Stimulated activated CD4-positive, alpha-beta T cell treated with anti-CD3 and anti-CD28 coated beads, Interleukin-2, amount 100 ng/mL, for 48 hours (primary cell): ENCODE data around the gene TOX2.

ENCODE experiments used
- DNase-seq, 2 donors: peaks; one replicate each; pipeline ENCODE4 v3.0.0-alpha.2; 2020

Gene TOX2

GRCh38 chr20:43916073-43916880, 1.6 kb downstream of the TOX2 start:
- no peak for DNase-seq

- DNase-seq, result no peak
Measured at GRCh38 chr20:43916881-43917371, 2.3 kb downstream of the TOX2 start.

GRCh38 chr20:43917380-43917779, 2.7 kb downstream of the TOX2 start:
- no peak for DNase-seq

- DNase-seq, result no peak
Measured at GRCh38 chr20:43919686-43920403, 5.2 kb downstream of the TOX2 start.

- DNase-seq, result no peak
Measured at GRCh38 chr20:43920797-43921196, 6.1 kb downstream of the TOX2 start.

GRCh38 chr20:43921227-43921780, 6.7 kb downstream of the TOX2 start:
- DNase-seq, result no peak

GRCh38 chr20:43922614-43923013, 8.0 kb downstream of the TOX2 start:
- DNase-seq, result no peak

- DNase-seq, result no peak
Measured at GRCh38 chr20:43923322-43923721, 8.7 kb downstream of the TOX2 start.

GRCh38 chr20:43923917-43924316, 9.3 kb downstream of the TOX2 start:
- no peak for DNase-seq

GRCh38 chr20:43925215-43925614, 10.6 kb downstream of the TOX2 start:
- peak; percentile 45 to 56 for DNase-seq

GRCh38 chr20:43925801-43926200, 11.1 kb downstream of the TOX2 start:
- no peak for DNase-seq

- DNase-seq, result no peak
Measured at GRCh38 chr20:43926287-43927050, 11.8 kb downstream of the TOX2 start.

- DNase-seq, result no peak
Measured at GRCh38 chr20:43931976-43932375, 17.3 kb downstream of the TOX2 start.

GRCh38 chr20:43934833-43935232, 20.2 kb downstream of the TOX2 start:
- DNase-seq, result no peak

- DNase-seq, result no peak
Measured at GRCh38 chr20:43936104-43936770, 21.6 kb downstream of the TOX2 start.

GRCh38 chr20:43936805-43937204, 22.2 kb downstream of the TOX2 start:
- DNase-seq, result no peak

GRCh38 chr20:43937591-43937990, 22.9 kb downstream of the TOX2 start:
- no peak for DNase-seq

- no peak for DNase-seq
Measured at GRCh38 chr20:43938017-43938655, 23.5 kb downstream of the TOX2 start.

- DNase-seq, result no peak
Measured at GRCh38 chr20:43938932-43939761, 24.5 kb downstream of the TOX2 start.

GRCh38 chr20:43939762-43940121, 25.1 kb downstream of the TOX2 start:
- no peak for DNase-seq
